BLaER1 treated with 17β-estradiol and CSF1 and Interleukin-3, amounts not matched to agents 10 nM and 100 nM (cell line): ENCODE measurements around the gene ITIH5.
"Not testable (repeated sequence)": the region's sequence is repeated elsewhere in the genome, so short reads cannot be mapped to it uniquely, and the experiment has no call there.

Experiments used
- H3K27ac ChIP-seq, 11 experiments: shearing (Covaris generic); formaldehyde crosslinking; 2 replicates each; pipeline ENCODE4 v1.8.1; 2022
- H3K27me3 ChIP-seq, 11 experiments: shearing (Covaris generic); formaldehyde crosslinking; 2 replicates each; pipeline ENCODE4 v1.8.1; 2022
- H3K36me3 ChIP-seq, 11 experiments: shearing (Covaris generic); formaldehyde crosslinking; 2 replicates each; pipeline ENCODE4 v1.8.1; 2022
- H3K4me1 ChIP-seq, 10 experiments: shearing (Covaris generic); formaldehyde crosslinking; 2 replicates each; pipeline ENCODE4 v1.8.1; 2022
- H3K4me2 ChIP-seq, 11 experiments: shearing (Covaris generic); formaldehyde crosslinking; 2 replicates each; pipeline ENCODE4 v1.8.1; 2022
- H3K4me3 ChIP-seq, 10 experiments: shearing (Covaris generic); formaldehyde crosslinking; 2 replicates each; pipeline ENCODE4 v1.8.1; 2022
- H3K9ac ChIP-seq, 11 experiments: shearing (Covaris generic); formaldehyde crosslinking; 2 replicates each; pipeline ENCODE4 v1.8.1; 2022
- H3K9me3 ChIP-seq, 11 experiments: shearing (Covaris generic); formaldehyde crosslinking; replicated peaks in 1 of 11; 2 replicates each; pipeline ENCODE4 v1.8.1; 2022
- H4K20me1 ChIP-seq, 11 experiments: shearing (Covaris generic); formaldehyde crosslinking; 2 replicates each; pipeline ENCODE4 v1.8.1; 2022
- Cebpa-rat ChIP-seq, 11 experiments: shearing (Covaris generic); IDR thresholded peaks; 2 replicates each; pipeline ENCODE4 v1.8.1; 2022

ITIH5 gene

DNA sequence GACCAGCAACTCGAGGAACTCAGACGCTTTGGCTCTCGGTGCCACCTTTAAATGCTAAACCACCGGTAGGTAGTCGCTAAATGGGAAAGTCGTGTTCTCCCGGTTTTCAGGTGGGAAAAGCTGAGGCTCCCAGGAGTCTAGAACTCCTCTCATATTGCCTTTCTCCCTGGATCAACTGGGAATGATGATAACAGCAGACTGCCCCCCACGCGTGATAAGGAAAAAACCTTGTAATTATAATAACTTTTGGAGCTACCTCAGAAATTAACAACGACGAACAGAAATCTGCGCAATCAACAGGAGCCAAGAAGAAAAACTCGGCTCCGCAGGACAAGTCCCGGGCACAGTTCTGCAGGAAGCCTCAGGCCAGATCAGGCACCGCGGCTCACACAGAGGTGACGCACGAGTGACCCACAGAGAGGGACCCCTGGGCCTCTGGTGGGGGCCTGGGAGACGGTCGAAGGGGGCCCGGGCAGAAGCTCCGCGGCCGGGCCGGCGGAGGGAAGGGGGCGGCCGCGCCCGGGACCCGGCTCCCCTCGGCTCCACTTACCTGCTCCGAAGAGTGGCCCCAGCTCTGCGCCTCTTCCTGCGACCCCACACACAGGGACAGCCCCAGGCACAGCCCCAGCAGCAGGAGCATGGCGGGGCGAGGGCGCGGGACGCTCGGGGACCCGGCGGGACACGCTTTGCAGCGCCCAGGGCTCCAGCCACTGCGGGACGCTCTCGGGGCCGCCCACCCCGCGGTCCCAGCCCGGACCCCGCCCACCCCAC, at the start of gene ITIH5:
Gene ITIH5 (minus strand): TSS at position 714 of the 771 bp plus-strand sequence. CDS start 74 bp downstream, at position 640.
- no peaks in the 10 kb centered on the region for H3K9me3 ChIP-seq
- no peaks in the 10 kb centered on the region for H3K36me3 ChIP-seq
- H4K20me1 ChIP-seq, result peaks cover 0 to 6% (median 0%) of the 10 kb centered on the region in 11 experiments; a peak in 1 of 22 replicates
- peaks cover 0 to 9% (median 7%) of the 10 kb centered on the region in 10 experiments; a peak in 15 of 20 replicates for H3K4me1 ChIP-seq
- peak within 1 kb of the TSS; percentile 91 to 100 (median 95) for H3K4me2 ChIP-seq
- peak within 1 kb of the TSS in 8 of 11 experiments; percentile 15 to 68 (median 44); a peak in 7 of 22 replicates for H3K9ac ChIP-seq
- no peak for TF ChIP-seq Cebpa-rat (IDR thresholded peaks at IDR 0.05)
- H3K4me3 ChIP-seq, result peak within 1 kb of the TSS; percentile 53 to 72 (median 60)
- peaks cover 43 to 63% (median 51%) of the 10 kb centered on the region in 11 experiments for H3K27me3 ChIP-seq
- no peak within 1 kb of the TSS for H3K27ac ChIP-seq

DNA sequence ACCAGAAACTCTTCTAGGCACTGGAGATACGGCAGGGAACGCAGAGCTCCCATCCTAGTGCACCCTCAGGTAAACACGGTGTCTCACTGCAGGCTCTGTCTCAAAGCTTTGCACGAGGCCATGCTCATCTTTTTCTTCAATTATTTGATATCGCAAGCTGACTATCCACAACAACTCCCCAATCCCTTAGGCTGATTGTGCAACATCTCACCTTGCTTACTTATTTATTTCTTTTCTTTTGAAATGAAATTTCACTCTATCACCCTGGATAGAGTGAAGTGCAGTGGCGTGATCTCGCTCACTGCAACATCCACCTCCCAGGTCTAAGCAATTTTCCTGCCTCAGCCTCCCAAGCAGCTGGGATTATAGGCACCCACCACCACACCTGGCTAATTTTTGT, 48.7 kb upstream of the ITIH5 start:
- Histone ChIP-seq H3K27me3 (no peaks in the 10 kb centered on the region), H3K27ac (no peak overlapping the region), H3K4me1 (peaks cover 0 to 4% (median 0%) of the 10 kb centered on the region in 10 experiments; a peak in 1 of 20 replicates), H3K36me3 (no peaks in the 10 kb centered on the region), H3K4me3 (no peak overlapping the region), H4K20me1 (no peaks in the 10 kb centered on the region), H3K9me3 (0 out of 22 replicates have a peak, but pooled peaks cover 0 to 8% (median 0%) of the 10 kb centered on the region in 11 experiments), H3K9ac (no peak overlapping the region), H3K4me2 (no peak overlapping the region)
- TF ChIP-seq Cebpa-rat (IDR thresholded peaks at IDR 0.05), result peak in 2 of 11 experiments; percentile 20 to 59; a peak in 3 of 22 replicates

GRCh38 chr10:7711075-7711474, 44.3 kb upstream of the ITIH5 start:
- H3K9ac ChIP-seq, H3K27ac ChIP-seq, H4K20me1 ChIP-seq, H3K9me3 ChIP-seq, H3K27me3 ChIP-seq, H3K4me2 ChIP-seq, H3K36me3 ChIP-seq, H3K4me3 ChIP-seq, H3K4me1 ChIP-seq: not testable (repeated sequence)

DNA sequence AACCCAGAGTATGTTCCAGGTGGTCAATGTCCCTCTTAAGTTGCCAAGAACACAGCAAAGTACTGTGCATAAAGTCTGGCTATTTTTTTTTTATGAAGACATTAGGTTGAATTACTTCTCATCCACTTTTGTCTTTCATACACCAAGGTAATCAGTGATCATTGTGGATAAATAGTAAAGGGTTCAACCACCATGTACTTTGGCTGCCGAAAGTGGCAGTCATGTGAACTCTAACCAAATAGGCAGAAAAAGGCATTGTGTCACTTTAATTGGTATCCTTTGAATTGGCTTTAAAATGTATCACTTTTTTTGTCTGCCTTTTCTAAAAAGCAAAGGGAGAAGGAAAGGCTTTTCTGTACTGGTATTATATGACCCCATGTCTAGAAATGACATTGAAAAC, 43.7 kb upstream of the ITIH5 start:
- Histone ChIP-seq H3K4me2 (no peak overlapping the region), H4K20me1 (no peaks in the 10 kb centered on the region)

DNA sequence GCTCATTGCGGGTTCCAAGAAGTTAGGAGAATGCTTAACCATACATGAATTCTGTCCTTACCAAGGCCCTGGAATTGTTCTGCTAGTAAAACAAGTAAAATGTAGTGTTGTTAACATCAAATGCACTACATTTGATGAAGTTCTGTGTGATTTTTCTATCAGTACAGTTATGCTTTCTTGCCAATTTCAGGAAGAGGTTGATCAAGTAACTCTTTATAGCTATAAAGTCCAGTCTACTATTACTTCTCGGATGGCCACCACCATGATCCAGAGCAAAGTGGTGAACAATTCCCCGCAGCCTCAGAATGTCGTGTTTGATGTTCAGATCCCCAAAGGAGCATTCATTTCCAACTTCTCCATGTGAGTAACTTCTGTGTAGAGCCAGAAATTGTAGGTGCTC, 42.1 kb upstream of the ITIH5 start:
- Histone ChIP-seq H3K9ac (no peak overlapping the region), H3K9me3 (0 out of 22 replicates have a peak, but pooled peaks cover 0 to 8% (median 0%) of the 10 kb centered on the region in 11 experiments), H3K36me3 (no peaks in the 10 kb centered on the region), H3K4me1 (no peaks in the 10 kb centered on the region), H3K27me3 (no peaks in the 10 kb centered on the region), H4K20me1 (no peaks in the 10 kb centered on the region), H3K4me3 (no peak overlapping the region), H3K27ac (no peak overlapping the region), H3K4me2 (no peak overlapping the region)
- no peak for TF ChIP-seq Cebpa-rat (IDR thresholded peaks at IDR 0.05)

More for the DNA sequence above, 43.7 kb upstream of the ITIH5 start:
- no peaks in the 10 kb centered on the region for H3K36me3 ChIP-seq
- H3K9me3 ChIP-seq, result 0 out of 22 replicates have a peak, but pooled peaks cover 0 to 8% (median 0%) of the 10 kb centered on the region in 11 experiments
- no peak overlapping the region for H3K27ac ChIP-seq
- H3K4me1 ChIP-seq, result 0 out of 20 replicates have a peak, but pooled peaks cover 0 to 4% (median 0%) of the 10 kb centered on the region in 10 experiments
- H3K9ac ChIP-seq, result no peak overlapping the region
- no peak overlapping the region for H3K4me3 ChIP-seq
- TF ChIP-seq Cebpa-rat (IDR thresholded peaks at IDR 0.05), result no peak
- H3K27me3 ChIP-seq, result no peaks in the 10 kb centered on the region

DNA sequence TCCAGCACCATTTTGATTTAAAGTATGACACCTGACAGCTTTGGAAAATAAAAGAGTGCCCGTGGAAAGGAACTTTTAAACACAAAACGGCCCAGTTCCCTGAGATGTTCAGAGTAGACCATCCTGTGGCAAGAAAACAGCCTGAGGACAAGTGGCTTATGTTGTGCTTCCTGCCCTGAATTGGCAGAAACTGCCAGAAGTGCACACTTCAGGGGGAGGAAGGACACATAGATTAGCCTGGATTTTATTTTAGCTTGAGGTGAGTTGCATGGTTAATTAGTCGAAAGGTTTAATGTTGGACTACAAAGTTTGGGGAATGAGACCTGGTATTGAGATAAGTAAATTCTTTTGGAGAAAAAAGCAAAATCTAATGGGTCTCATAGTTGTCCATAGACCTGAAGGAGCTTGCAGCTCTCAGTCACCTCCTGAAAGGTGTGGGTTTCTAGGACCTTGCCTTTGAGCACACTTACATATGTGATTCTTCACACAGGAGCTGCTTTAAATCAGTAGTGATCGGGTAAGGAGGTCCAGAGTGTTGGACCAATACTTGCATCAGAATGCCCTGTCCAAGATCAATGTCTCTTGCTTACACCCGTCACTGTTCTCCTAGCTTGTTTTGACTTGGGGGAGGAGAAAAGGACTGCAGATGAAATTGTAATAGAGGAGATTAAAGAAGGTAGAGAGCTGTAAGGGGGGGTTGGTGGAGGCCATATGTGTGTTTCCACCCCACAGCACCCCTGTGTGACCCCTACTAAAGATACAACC, 41.3 kb upstream of the ITIH5 start:
- Histone ChIP-seq H3K9me3 (0 out of 22 replicates have a peak, but pooled peaks cover 0 to 8% (median 0%) of the 10 kb centered on the region in 11 experiments), H3K4me3 (no peak overlapping the region), H4K20me1 (no peaks in the 10 kb centered on the region), H3K36me3 (no peaks in the 10 kb centered on the region), H3K4me2 (no peak overlapping the region), H3K27ac (no peak overlapping the region), H3K27me3 (no peaks in the 10 kb centered on the region), H3K9ac (no peak overlapping the region), H3K4me1 (no peaks in the 10 kb centered on the region)
- TF ChIP-seq Cebpa-rat (IDR thresholded peaks at IDR 0.05), result no peak

GRCh38 chr10:7707102-7707501, 40.3 kb upstream of the ITIH5 start:
- Histone ChIP-seq H3K4me3 (no peak overlapping the region), H3K4me1 (peaks cover 0 to 4% (median 0%) of the 10 kb centered on the region in 10 experiments; a peak in 1 of 20 replicates), H3K36me3 (no peaks in the 10 kb centered on the region), H3K9ac (no peak overlapping the region), H3K9me3 (0 out of 22 replicates have a peak, but pooled peaks cover 0 to 8% (median 0%) of the 10 kb centered on the region in 11 experiments), H4K20me1 (no peaks in the 10 kb centered on the region), H3K4me2 (no peak overlapping the region), H3K27ac (no peak overlapping the region), H3K27me3 (no peaks in the 10 kb centered on the region)
- no peak for TF ChIP-seq Cebpa-rat (IDR thresholded peaks at IDR 0.05)

DNA sequence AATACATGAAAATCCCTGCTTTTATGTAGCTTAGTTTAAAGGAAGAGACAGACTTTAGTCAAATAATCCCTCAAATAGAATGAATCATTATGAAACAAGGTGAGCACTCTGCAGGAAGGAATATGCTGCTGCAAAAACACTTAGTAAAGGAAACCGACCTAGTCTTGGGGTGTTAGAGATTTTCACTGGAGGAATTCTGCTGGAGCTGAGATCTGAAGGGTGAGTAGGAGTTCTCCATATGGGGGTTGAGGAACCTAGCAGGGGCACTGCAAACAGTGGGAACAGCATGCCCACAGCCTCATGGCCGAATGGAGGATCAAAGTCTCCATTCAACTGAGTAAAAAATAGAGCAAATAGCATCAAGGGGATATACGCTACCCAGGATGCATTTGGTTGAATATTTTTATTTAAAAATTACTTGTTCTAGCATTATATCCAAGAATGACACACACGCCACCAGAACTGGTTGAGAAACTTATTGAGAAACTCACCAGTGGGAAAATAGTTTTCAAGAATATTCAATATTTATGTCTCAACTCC, 39.8 kb upstream of the ITIH5 start:
- TF ChIP-seq Cebpa-rat (IDR thresholded peaks at IDR 0.05), result no peak
- Histone ChIP-seq H3K4me1 (peaks cover 0 to 7% (median 0%) of the 10 kb centered on the region in 10 experiments; a peak in 1 of 20 replicates), H3K9me3 (0 out of 22 replicates have a peak, but pooled peaks cover 0 to 6% (median 0%) of the 10 kb centered on the region in 11 experiments), H3K4me3 (no peak overlapping the region), H4K20me1 (no peaks in the 10 kb centered on the region), H3K27me3 (no peaks in the 10 kb centered on the region), H3K4me2 (no peak overlapping the region), H3K36me3 (no peaks in the 10 kb centered on the region), H3K27ac (no peak overlapping the region), H3K9ac (no peak overlapping the region)

DNA sequence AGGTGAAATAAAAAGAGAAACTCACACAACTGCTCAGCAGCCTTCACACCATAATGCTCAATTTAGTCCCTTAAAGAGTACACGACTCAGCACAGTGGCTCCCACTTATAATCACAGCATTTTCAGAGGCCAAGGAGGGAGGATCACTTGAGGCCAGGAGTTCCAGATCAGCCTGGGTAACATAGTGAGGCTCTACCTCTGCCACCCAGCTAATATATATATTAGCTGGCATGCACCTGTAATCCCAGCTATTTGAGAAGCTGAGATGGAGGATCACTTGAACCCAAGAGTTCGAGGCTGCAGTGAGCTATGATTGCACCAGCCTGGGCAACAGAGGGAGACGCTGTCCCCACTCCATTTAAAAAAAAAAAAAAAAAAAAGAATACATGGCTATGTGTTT, 38.6 kb upstream of the ITIH5 start:
- Histone ChIP-seq H3K36me3 (no peaks in the 10 kb centered on the region), H3K4me2 (no peak overlapping the region), H3K9me3 (no peaks in the 10 kb centered on the region), H3K27me3 (no peaks in the 10 kb centered on the region), H3K9ac (no peak overlapping the region), H3K27ac (no peak overlapping the region), H4K20me1 (no peaks in the 10 kb centered on the region), H3K4me3 (no peak overlapping the region), H3K4me1 (peaks cover 0 to 7% (median 0%) of the 10 kb centered on the region in 10 experiments; a peak in 1 of 20 replicates)
- no peak for TF ChIP-seq Cebpa-rat (IDR thresholded peaks at IDR 0.05)
